Right lobe of liver (tissue), 4 donors: ENCODE data around the gene WDR20.

ENCODE experiments used
- POLR2A ChIP-seq: fragments of 450-650 bp; IDR thresholded peaks from one replicate; pipeline ENCODE4 v1.6.1; 2017; ENCODE audit warnings: antibody characterized with exemption, mild to moderate bottlenecking
- TF ChIP-seq, protein P1 (sequence below), 4 donors: fragments of 200-600 bp in 3 of 4; fragments of 450-650 bp in 1 of 4; IDR thresholded peaks; one replicate each; pipeline versions ENCODE4 v1.5.1 to v1.8.0; 2016 to 2022; ENCODE audit warnings: antibody characterized with exemption in 4 of 4, mild to moderate bottlenecking in 2 of 4
- donor health status: DM: no; HTN: no; CAD: no.
- donor health status: DM: no; HTN: no; CAD: no.
- donor health status: DM: no; HTN: yes; CAD: no.

DNA sequence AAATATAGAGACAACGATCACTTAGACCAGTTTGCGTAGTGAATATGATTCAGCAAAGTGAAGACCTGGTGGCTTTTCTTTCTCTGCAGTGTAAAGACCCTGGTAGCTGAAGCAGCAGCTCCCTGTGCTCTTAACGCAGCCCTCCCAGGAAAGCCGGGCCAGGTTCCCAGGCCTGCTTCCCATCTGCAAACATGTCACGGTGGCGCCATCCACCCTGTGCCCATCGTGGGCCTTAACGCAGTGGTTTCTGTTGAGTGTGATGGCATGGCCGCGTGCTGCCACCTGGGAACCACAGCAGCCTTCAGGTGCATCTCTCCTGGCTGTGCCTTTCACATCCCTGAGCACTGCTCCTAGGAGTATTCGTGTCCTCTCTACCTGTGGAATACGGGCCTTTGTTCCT lies 71.5 kb downstream of the WDR20 start:
- TF ChIP-seq POLR2A = no peak
- TF ChIP-seq, protein P1, sequence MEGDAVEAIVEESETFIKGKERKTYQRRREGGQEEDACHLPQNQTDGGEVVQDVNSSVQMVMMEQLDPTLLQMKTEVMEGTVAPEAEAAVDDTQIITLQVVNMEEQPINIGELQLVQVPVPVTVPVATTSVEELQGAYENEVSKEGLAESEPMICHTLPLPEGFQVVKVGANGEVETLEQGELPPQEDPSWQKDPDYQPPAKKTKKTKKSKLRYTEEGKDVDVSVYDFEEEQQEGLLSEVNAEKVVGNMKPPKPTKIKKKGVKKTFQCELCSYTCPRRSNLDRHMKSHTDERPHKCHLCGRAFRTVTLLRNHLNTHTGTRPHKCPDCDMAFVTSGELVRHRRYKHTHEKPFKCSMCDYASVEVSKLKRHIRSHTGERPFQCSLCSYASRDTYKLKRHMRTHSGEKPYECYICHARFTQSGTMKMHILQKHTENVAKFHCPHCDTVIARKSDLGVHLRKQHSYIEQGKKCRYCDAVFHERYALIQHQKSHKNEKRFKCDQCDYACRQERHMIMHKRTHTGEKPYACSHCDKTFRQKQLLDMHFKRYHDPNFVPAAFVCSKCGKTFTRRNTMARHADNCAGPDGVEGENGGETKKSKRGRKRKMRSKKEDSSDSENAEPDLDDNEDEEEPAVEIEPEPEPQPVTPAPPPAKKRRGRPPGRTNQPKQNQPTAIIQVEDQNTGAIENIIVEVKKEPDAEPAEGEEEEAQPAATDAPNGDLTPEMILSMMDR (IDR thresholded peaks at IDR 0.05) = no peak
